NCI-H2029 (cell line): Measurements from ENCODE around the gene EN2.
A peak's percentile ranks its signal among the peaks of the same experiment; 100 is the strongest.

ENCODE experiments used
- DNase-seq: peaks from one replicate; lab custom pipeline; 2025; lab: John Stamatoyannopoulos, UW

Gene EN2

DNA sequence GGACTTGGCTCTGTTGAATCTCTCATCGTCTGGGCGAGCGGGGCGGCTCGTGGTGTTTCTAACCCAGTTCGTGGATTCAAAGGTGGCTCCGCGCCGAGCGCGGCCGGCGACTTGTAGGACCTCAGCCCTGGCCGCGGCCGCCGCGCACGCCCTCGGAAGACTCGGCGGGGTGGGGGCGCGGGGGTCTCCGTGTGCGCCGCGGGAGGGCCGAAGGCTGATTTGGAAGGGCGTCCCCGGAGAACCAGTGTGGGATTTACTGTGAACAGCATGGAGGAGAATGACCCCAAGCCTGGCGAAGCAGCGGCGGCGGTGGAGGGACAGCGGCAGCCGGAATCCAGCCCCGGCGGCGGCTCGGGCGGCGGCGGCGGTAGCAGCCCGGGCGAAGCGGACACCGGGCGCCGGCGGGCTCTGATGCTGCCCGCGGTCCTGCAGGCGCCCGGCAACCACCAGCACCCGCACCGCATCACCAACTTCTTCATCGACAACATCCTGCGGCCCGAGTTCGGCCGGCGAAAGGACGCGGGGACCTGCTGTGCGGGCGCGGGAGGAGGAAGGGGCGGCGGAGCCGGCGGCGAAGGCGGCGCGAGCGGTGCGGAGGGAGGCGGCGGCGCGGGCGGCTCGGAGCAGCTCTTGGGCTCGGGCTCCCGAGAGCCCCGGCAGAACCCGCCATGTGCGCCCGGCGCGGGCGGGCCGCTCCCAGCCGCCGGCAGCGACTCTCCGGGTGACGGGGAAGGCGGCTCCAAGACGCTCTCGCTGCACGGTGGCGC is at the start of gene EN2:
Gene EN2 (plus strand): TSS at position 19 of the 767 bp plus-strand sequence. CDS start 249 bp downstream, at position 268.
- peak; percentile 25 for DNase-seq

GRCh38 chr7:155408651-155409586 is 49.0 kb upstream of the EN2 start:
- no peak for DNase-seq

GRCh38 chr7:155409980-155410379 is 47.9 kb upstream of the EN2 start:
- no peak for DNase-seq

DNA sequence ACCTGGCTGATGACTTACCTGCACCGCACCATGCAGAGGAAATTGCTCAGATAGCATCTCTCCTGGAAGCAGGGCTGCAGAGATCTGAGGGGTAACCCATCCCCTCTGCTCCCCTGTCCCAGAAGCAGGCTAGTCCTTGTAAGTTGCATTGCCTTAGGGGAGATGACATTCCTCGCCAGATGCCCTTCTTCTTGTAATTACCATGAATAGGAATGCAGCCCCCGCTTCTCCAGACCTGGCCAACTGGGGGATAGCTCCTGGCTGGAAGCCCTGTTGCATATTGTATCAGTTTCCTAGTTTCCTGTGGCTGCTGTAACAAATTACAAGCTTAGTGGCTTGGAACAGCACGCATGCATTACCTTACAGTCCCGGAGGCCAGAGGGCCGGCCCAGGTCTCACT is 47.5 kb upstream of the EN2 start:
- no peak for DNase-seq

- DNase-seq = no peak
These were observed 46.1 kb upstream of the EN2 start for GRCh38 chr7:155411718-155412415.

- peak; percentile 19 for DNase-seq
These were observed 45.3 kb upstream of the EN2 start for GRCh38 chr7:155412416-155413253.

DNA sequence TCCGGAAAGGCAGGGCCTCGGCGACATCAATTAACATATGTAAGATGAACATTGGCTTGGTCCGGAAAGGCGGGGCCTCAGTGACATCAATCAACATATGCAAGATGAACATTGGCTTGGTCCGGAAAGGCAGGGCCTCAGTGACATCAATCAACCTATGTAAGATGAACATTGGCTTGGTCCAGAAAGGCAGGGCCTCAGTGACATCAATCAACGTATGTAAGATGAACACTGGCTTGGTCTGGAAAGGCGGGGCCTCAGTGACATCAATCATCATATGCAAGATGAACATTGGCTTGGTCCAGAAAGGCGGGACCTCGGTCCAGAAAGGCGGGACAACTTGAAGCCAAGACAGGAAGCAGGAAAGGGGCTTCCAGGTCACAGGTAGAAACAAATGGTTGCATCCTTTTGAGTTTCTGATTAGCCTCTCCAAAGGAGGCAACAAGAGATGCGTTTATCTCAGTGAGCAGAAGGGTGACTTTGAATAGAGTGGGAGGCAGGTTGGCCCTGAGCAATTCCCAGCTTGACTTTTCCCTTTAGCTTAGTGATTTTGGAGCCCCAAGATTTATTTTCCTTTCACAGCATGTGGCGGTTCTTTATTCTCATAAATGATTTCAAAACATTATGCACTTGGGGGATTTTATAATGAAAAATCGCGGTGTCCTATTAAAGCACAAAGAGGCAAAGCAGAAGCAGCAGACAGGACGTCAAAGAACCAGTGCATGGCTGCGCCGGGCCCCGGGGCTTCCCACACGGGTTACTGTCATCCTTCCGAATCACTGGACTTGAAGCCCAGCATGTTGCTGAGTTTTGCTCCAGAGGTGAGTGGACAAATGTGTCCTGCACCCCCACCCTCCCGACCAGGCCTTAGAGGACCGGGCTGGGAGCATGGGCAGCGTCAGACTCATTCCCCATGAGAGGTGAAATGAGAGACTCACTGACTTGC is 43.1 kb upstream of the EN2 start:
- no peak for DNase-seq

DNA sequence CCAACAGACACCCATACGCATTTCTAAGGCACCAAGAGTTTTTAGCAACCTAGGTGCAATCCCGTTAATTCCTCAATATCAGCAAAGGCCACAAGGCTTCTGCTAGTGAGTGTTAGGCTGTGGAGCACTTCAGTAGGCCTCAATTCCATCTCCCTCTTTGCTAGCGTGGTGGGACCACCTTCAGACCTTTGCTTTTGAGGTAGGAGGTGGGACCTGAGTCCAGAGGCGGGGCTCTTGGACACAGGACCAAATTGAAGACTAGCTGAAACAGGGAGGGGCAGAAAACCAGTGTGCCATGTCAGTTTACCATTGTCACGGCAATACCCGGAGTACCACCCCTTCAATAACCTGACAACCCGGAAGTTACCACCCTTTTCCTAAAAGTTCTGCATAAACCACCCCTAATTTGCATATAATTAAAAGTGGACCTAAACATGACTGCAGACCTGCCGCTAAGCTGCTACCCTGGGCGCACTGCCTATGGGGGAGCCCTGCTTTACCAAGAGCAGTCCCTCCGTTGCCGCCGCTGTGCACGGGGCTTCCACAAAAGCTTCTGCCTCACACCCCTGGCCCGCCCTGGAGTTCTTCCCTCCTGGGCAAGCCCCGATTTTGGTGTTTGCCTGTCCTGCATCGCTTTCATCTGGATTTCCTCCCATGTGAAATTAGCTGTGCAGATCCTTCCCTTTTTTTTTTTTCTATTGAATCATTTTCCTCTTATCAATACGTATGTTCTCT is 41.1 kb upstream of the EN2 start:
- no peak for DNase-seq

GRCh38 chr7:155418304-155418703 is 39.6 kb upstream of the EN2 start:
- no peak for DNase-seq

GRCh38 chr7:155418941-155419755 is 38.8 kb upstream of the EN2 start:
- DNase-seq = no peak

- DNase-seq = no peak
These were observed 37.8 kb upstream of the EN2 start for GRCh38 chr7:155420116-155420515.

DNA sequence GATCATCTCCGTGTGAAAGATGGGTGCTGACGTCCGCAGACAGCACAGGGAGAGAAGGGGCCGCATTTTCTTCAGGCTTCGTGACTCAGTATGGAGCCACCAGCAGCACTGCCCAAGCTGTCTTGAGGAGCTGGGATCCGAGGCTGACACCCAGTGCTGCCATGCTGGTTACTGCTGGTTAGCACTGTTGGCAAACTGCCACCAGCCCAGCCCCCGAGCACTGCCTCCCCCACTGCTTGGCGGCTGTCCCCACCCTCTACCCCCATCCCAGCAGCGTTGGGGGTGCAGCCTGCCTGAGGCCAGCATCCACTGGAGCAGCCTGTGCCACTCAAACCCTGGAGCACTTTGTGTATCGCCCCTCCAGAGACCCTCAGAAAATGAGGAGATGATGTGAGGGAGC is 35.8 kb upstream of the EN2 start:
- DNase-seq = no peak

- DNase-seq = no peak
These were observed 35.2 kb upstream of the EN2 start for GRCh38 chr7:155422599-155423336.

DNA sequence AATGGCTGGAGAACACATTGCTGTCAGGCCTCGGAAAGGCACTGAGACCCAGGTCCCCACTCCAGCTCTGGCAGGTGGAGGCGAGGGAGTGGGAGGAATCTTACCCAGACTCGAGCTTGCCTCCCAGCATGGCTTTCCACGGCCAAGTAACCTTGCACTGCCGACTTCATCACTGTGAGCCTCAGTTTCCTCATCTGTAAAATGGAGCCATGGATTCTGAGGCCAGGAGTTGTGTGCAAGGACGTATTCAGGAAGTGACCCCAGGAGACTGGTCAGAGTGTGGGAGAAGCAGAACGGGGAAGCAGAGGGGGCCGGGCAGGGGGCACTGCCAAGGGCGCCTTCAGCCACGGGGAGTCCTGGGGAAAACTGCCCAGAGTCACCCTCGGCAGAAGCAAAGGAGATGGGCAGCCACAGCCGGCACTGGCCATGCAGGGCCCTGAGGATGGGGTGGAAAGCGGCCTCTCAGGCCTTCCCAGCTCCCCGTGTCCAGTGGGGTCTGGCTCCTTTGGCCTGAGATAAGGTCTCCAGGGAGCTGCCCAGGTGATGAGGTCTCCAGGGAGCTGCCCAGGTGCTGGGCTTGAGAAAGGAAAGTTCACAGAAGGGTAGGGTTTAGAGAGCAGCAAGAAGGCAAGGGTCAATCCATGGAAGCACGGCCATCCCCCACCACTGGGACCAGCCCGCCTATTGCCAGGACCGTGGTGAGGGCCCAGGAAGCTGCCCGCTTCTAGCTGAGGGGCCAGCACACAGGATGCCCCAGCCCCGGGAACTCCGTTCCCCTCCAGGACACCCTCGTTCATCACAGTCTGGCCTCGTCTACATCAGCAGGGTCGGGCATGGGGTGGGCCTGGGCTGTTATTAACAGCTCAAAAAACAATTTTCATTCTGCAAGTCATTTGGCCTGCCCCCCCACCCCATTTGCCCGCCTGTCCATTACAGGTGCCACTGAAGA is 34.3 kb upstream of the EN2 start:
- DNase-seq = no peak

- DNase-seq = no peak
These were observed 33.5 kb upstream of the EN2 start for GRCh38 chr7:155424301-155425010.

DNA sequence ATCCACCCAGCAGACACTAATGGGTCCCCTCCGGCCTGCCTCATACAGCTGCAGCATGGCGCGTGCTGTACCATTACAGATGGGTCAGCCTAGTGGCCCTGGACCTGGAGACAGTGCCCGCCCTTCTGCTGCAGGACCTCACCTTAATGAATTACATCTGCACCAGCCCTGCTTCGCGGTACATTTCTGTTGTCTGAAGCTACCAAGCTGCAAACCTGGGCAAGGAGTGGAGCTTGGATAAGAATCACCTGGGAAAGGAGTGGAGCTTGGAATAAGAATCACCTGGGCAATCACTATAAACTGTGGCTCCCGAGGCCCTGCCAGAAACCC is 33.0 kb upstream of the EN2 start:
- no peak for DNase-seq
